Measurements from ENCODE around the gene SYP. TPM values are rescaled to one million over a fixed set of nuclear protein-coding genes. Genes with fewer than 3 reads are reported as not detected.

Gene SYP
- total and polyA plus RNA-seq, 2 donors (not counting 3 experiments of a cell fraction or from before 2014, with no cell fraction given), result 0.21 to 0.77 TPM

DNA sequence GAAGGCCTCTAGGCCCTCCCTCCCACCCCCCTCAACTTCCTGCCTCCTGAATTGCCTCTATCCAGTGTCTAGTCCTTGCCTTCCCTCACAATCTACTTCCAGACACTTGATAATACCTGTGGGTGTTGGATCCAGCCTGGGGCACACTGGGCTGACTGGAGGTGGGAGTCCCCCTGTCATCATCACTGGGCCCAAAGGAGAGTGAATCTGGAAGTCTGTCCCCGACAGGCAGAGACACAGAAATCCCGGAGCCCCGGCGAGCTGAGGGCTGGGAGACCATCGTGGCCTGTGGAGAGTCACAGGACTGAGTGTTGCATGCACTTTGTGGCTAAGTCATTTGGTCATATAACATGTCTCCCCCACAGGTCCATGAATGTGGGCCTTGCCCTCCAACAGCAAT lies 8.4 kb upstream of the SYP start:
- BruUV-seq (replicated peaks), result no TSS peak
- Histone ChIP-seq H3K9me3 (replicated peaks; ENCODE audit: control insufficient read depth, insufficient read depth, low read length) (no peaks in the 10 kb centered on the region), H3K4me1 (ENCODE audit: control insufficient read depth, extremely low read depth, insufficient read depth, low read length) (no peaks in the 10 kb centered on the region), H3K79me2 (ENCODE audit: control insufficient read depth, insufficient read depth, low read length) (no peaks in the 10 kb centered on the region), H3K9me1 (replicated peaks; ENCODE audit: control insufficient read depth, extremely low read depth, insufficient read depth, low read length) (no peaks in the 10 kb centered on the region), H3K27ac (ENCODE audit: insufficient read depth, low read depth, low read length) (no peak overlapping the region), H2AFZ (ENCODE audit: low read depth, low read length) (no peak overlapping the region), H3K4me3 (replicated peaks in 1 of 3; ENCODE audit: insufficient read depth in 1 of 3, low read depth in 1 of 3, low read length in 3 of 3) (no peak overlapping the region), H3K9ac (replicated peaks; ENCODE audit: extremely low read depth, insufficient read depth, low read length) (no peak overlapping the region), H4K20me1 (replicated peaks; ENCODE audit: control insufficient read depth, extremely low read depth, insufficient read depth, low read length) (no peaks in the 10 kb centered on the region), H3K36me3 (ENCODE audit: control insufficient read depth in 2 of 2, extremely low read depth in 1 of 2, insufficient read depth in 2 of 2, low read length in 2 of 2) (no peaks in the 10 kb centered on the region), H3K4me2 (ENCODE audit: insufficient read depth, low read length) (no peak overlapping the region), H3K27me3 (ENCODE audit: control insufficient read depth in 2 of 2, insufficient read depth in 2 of 2, low read length in 2 of 2) (no peaks in the 10 kb centered on the region)
- DNase-seq (ENCODE audit: low read depth, low spot score), result no peak
- TF ChIP-seq MYC (IDR thresholded peaks at IDR 0.05; ENCODE audit: low read depth, low read length) (no peak), GATA2 (IDR thresholded peaks at IDR 0.05; ENCODE audit: insufficient read depth, insufficient read length, low read depth, low read length) (no peak)
- POLR2A ChIA-PET, result no interaction called here
- dilution Hi-C loops (cut with MboI; ENCODE audit: extremely low pct_ligation_motif_present, low sequenced_read_pairs) (no loop called here), intact Hi-C loops (cut with micrococcal nuclease) (no loop called here)
- FAIRE-seq, result no peak
- CTCF ChIA-PET, result interaction anchor here (1.2 kb wide), 1 partner anchor 16 kb away, joined by 4 read pairs; no protein-coding TSS in a partner anchor

DNA sequence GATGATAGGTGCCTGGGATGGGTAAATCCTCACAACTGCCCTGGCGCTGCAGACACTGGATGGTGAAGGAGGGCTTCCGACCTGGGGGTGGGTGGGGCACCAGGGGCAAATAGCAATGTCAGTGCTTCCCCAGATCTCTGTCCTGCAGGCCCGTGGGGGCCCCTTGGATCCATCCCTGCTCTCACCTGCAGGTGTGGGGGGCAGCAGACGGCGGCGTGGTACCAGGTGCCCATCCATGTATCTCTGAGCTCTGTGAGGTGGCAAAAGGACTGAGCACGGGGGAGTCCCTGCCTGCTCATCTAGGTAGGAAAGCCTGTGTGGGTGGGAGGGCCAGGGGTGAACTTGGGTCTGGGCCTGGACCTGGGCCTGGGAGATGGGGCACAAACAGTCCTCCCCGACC lies 6.5 kb upstream of the SYP start:
- intact Hi-C loops (cut with micrococcal nuclease), result no loop called here
- H3K4me1 ChIP-seq (ENCODE audit: control insufficient read depth, extremely low read depth, insufficient read depth, low read length), result no peaks in the 10 kb centered on the region
- no peak overlapping the region for H3K9ac ChIP-seq (replicated peaks; ENCODE audit: extremely low read depth, insufficient read depth, low read length)
- no peaks in the 10 kb centered on the region for H3K36me3 ChIP-seq (ENCODE audit: control insufficient read depth in 2 of 2, extremely low read depth in 1 of 2, insufficient read depth in 2 of 2, low read length in 2 of 2)
- no peak overlapping the region for H3K27ac ChIP-seq (ENCODE audit: insufficient read depth, low read depth, low read length)
- FAIRE-seq (no peak), DNase-seq (ENCODE audit: low read depth, low spot score) (no peak)
- ChIA-PET POLR2A (no interaction called here), CTCF (no interaction called here)
- no peak overlapping the region for H3K4me2 ChIP-seq (ENCODE audit: insufficient read depth, low read length)
- no peaks in the 10 kb centered on the region for H3K79me2 ChIP-seq (ENCODE audit: control insufficient read depth, insufficient read depth, low read length)
- H3K27me3 ChIP-seq (ENCODE audit: control insufficient read depth in 2 of 2, insufficient read depth in 2 of 2, low read length in 2 of 2), result peaks cover 0 to 2% of the 10 kb centered on the region in 2 experiments
- no peaks in the 10 kb centered on the region for H3K9me1 ChIP-seq (replicated peaks; ENCODE audit: control insufficient read depth, extremely low read depth, insufficient read depth, low read length)
- dilution Hi-C loops (cut with MboI; ENCODE audit: extremely low pct_ligation_motif_present, low sequenced_read_pairs), result no loop called here
- no peak overlapping the region for H3K4me3 ChIP-seq (replicated peaks in 1 of 3; ENCODE audit: insufficient read depth in 1 of 3, low read depth in 1 of 3, low read length in 3 of 3)
- no TSS peak for BruUV-seq (replicated peaks)
- H2AFZ ChIP-seq (ENCODE audit: low read depth, low read length), result no peak overlapping the region
- H3K9me3 ChIP-seq (replicated peaks; ENCODE audit: control insufficient read depth, insufficient read depth, low read length), result no peaks in the 10 kb centered on the region
- no peaks in the 10 kb centered on the region for H4K20me1 ChIP-seq (replicated peaks; ENCODE audit: control insufficient read depth, extremely low read depth, insufficient read depth, low read length)
- TF ChIP-seq GATA2 (IDR thresholded peaks at IDR 0.05; ENCODE audit: insufficient read depth, insufficient read length, low read depth, low read length) (no peak), POLR2AphosphoS5 (IDR thresholded peaks at IDR 0.05; ENCODE audit: insufficient read depth, low read depth, low read length) (no peak), JUN (IDR thresholded peaks at IDR 0.05; ENCODE audit: borderline replicate concordance, insufficient read depth, insufficient read length, low read depth) (no peak), EZH2 (IDR thresholded peaks at IDR 0.05; ENCODE audit: borderline replicate concordance, low read depth, low read length, severe bottlenecking) (no peak), FOS (IDR thresholded peaks at IDR 0.05; ENCODE audit: borderline replicate concordance, insufficient read depth, low read length) (no peak), MYC (IDR thresholded peaks at IDR 0.05; ENCODE audit: low read depth, low read length) (no peak), POLR2A (IDR thresholded peaks at IDR 0.05; ENCODE audit: low read depth, low read length) (no peak)
- TF ChIP-seq, protein P1, sequence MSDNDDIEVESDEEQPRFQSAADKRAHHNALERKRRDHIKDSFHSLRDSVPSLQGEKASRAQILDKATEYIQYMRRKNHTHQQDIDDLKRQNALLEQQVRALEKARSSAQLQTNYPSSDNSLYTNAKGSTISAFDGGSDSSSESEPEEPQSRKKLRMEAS (IDR thresholded peaks at IDR 0.05; ENCODE audit: insufficient read depth, insufficient read length), result no peak
- TF ChIP-seq, protein P2, sequence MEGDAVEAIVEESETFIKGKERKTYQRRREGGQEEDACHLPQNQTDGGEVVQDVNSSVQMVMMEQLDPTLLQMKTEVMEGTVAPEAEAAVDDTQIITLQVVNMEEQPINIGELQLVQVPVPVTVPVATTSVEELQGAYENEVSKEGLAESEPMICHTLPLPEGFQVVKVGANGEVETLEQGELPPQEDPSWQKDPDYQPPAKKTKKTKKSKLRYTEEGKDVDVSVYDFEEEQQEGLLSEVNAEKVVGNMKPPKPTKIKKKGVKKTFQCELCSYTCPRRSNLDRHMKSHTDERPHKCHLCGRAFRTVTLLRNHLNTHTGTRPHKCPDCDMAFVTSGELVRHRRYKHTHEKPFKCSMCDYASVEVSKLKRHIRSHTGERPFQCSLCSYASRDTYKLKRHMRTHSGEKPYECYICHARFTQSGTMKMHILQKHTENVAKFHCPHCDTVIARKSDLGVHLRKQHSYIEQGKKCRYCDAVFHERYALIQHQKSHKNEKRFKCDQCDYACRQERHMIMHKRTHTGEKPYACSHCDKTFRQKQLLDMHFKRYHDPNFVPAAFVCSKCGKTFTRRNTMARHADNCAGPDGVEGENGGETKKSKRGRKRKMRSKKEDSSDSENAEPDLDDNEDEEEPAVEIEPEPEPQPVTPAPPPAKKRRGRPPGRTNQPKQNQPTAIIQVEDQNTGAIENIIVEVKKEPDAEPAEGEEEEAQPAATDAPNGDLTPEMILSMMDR (IDR thresholded peaks at IDR 0.05; ENCODE audit: extremely low read depth in 1 of 2, insufficient read depth in 1 of 2, low read depth in 1 of 2, low read length in 2 of 2), result no peak
